H1 (cell line): ENCODE data around the gene TNFSF12. TPM values are rescaled to one million over a fixed set of nuclear protein-coding genes. Genes with fewer than 3 reads are reported as not detected.

Experiments used
- CTCF ChIA-PET: fragments of 300-600 bp; sonication (Branson Sonifier 250); formaldehyde crosslinking; loops from one replicate; lab custom pipeline; 2021; ENCODE audit not compliant: partially characterized antibody; lab: Charles Lee
- POLR2A ChIA-PET: fragments of 300-600 bp; sonication (Branson Sonifier 250); formaldehyde crosslinking; loops from one replicate; lab custom pipeline; 2021; ENCODE audit warnings: inconsistent platforms; ENCODE audit not compliant: partially characterized antibody; lab: Charles Lee
- DNase-seq, 2 experiments: peaks; one replicate each; pipeline versions ENCODE4 v3.0.0 to v3.0.0-alpha.2; 2010 to 2022; ENCODE audit warnings: low spot score in 2 of 2, low read depth in 1 of 2, mixed read lengths in 1 of 2
- FAIRE-seq: peaks from 2 replicates; lab custom pipeline; 2011; peaks lifted over from hg19 to GRCh38; lab: Jason Lieb, UNC
- H2AFZ ChIP-seq: 2 replicates; pipeline ENCODE4 v1.8.1; 2012; ENCODE audit warnings: low read length, inconsistent platforms
- H2AK5ac ChIP-seq: 2 replicates; pipeline ENCODE4 v1.6.1; 2013; ENCODE audit warnings: low read depth, low read length
- H2BK120ac ChIP-seq: replicated peaks from 2 replicates; pipeline ENCODE3; 2013; ENCODE audit warnings: low read depth, low read length, inconsistent platforms
- H2BK12ac ChIP-seq: 2 replicates; pipeline ENCODE4 v1.6.1; 2013; ENCODE audit warnings: low read depth, low read length
- H2BK15ac ChIP-seq: 2 replicates; pipeline ENCODE4 v1.6.1; 2013; ENCODE audit warnings: low read length
- H2BK20ac ChIP-seq: 2 replicates; pipeline ENCODE4 v1.6.1; 2013; ENCODE audit warnings: low read length
- H2BK5ac ChIP-seq: 2 replicates; pipeline ENCODE4 v1.6.1; 2013; ENCODE audit warnings: low read depth, low read length
- H3K14ac ChIP-seq: 2 replicates; pipeline ENCODE4 v1.6.1; 2013; ENCODE audit warnings: inconsistent platforms; ENCODE audit not compliant: insufficient read length
- H3K18ac ChIP-seq: 2 replicates; pipeline ENCODE4 v1.6.1; 2013; ENCODE audit warnings: low read length; ENCODE audit errors: extremely low read depth
- H3K23ac ChIP-seq: 2 replicates; pipeline ENCODE4 v1.6.1; 2013; ENCODE audit warnings: inconsistent platforms; ENCODE audit not compliant: insufficient read length
- H3K23me2 ChIP-seq: 2 replicates; pipeline ENCODE4 v1.6.1; 2013; ENCODE audit warnings: low read depth, low read length
- H3K27ac ChIP-seq: 2 replicates; pipeline ENCODE4 v1.6.1; 2011; ENCODE audit warnings: low read depth, low read length, inconsistent platforms
- H3K27me3 ChIP-seq, 4 experiments: replicated peaks in 1 of 4; 1 replicate in 1 of 4; 2 replicates in 3 of 4; pipeline versions ENCODE4 v1.6.1 to v1.8.1; 2011 to 2013; ENCODE audit warnings: low read length in 3 of 4, mild to moderate bottlenecking in 3 of 4, inconsistent platforms in 2 of 4, mixed read lengths in 2 of 4, moderate library complexity in 1 of 4; ENCODE audit not compliant: control insufficient read depth in 3 of 4, insufficient read depth in 3 of 4; ENCODE audit errors: extremely low read depth in 1 of 4
- H3K36me3 ChIP-seq, 4 experiments: 2 replicates each; pipeline versions ENCODE4 v1.6.1 to v1.8.1; 2011 to 2013; ENCODE audit warnings: mild to moderate bottlenecking in 4 of 4, low read length in 3 of 4, moderate library complexity in 2 of 4, control low read depth in 1 of 4, inconsistent platforms in 1 of 4; ENCODE audit not compliant: insufficient read depth in 4 of 4, control insufficient read depth in 2 of 4
- H3K4ac ChIP-seq: replicated peaks from 2 replicates; pipeline ENCODE3; 2013; ENCODE audit warnings: low read length, low read depth, mixed read lengths, inconsistent platforms; ENCODE audit not compliant: insufficient read length
- H3K4me1 ChIP-seq, 4 experiments: replicated peaks in 1 of 4; 1 replicate in 1 of 4; 2 replicates in 3 of 4; pipeline versions ENCODE4 v1.6.1 to v1.8.1; 2011 to 2013; ENCODE audit warnings: low read length in 3 of 4, inconsistent platforms in 2 of 4, mixed read lengths in 1 of 4; ENCODE audit not compliant: insufficient read depth in 4 of 4, control insufficient read depth in 3 of 4
- H3K4me2 ChIP-seq, 2 experiments: 2 replicates each; pipeline versions ENCODE4 v1.6.1 to v1.8.1; 2011 to 2013; ENCODE audit warnings: low read depth in 2 of 2, low read length in 2 of 2, control low read depth in 1 of 2, inconsistent platforms in 1 of 2, mild to moderate bottlenecking in 1 of 2; ENCODE audit not compliant: insufficient read depth in 1 of 2
- H3K4me3 ChIP-seq, 4 experiments: fragments of 200-600, 300-600 bp in 1 of 4; sonication (generic), shearing (Covaris generic), sonication (Bioruptor Twin) in 1 of 4; 2 replicates each; pipeline versions ENCODE4 v1.5.1 to v1.8.1; 2011 to 2016; ENCODE audit warnings: low read length in 4 of 4, low read depth in 3 of 4, control low read depth in 2 of 4, inconsistent platforms in 2 of 4, mild to moderate bottlenecking in 2 of 4, mixed read lengths in 1 of 4, moderate library complexity in 1 of 4; ENCODE audit not compliant: insufficient read depth in 2 of 4; ENCODE audit errors: extremely low read depth in 1 of 4
- H3K56ac ChIP-seq: replicated peaks from 2 replicates; pipeline ENCODE3; 2013; ENCODE audit warnings: low read depth, mild to moderate bottlenecking, mixed read lengths, low read length, inconsistent platforms; ENCODE audit not compliant: insufficient read length
- H3K79me1 ChIP-seq: 2 replicates; pipeline ENCODE4 v1.6.1; 2013; ENCODE audit warnings: low read depth, low read length, control low read depth
- H3K79me2 ChIP-seq, 2 experiments: 2 replicates each; pipeline versions ENCODE4 v1.6.1 to v1.8.1; 2012 to 2013; ENCODE audit warnings: low read length in 2 of 2, mild to moderate bottlenecking in 2 of 2, inconsistent platforms in 1 of 2; ENCODE audit not compliant: insufficient read depth in 2 of 2, control insufficient read depth in 1 of 2
- H3K9ac ChIP-seq, 4 experiments: replicated peaks in 1 of 4; 1 replicate in 1 of 4; 2 replicates in 3 of 4; pipeline versions ENCODE4 v1.6.1 to v1.8.1; 2011 to 2013; ENCODE audit warnings: low read depth in 3 of 4, low read length in 3 of 4, control low read depth in 2 of 4, mild to moderate bottlenecking in 2 of 4, moderate library complexity in 2 of 4, inconsistent platforms in 1 of 4; ENCODE audit errors: extremely low read depth in 1 of 4
- H3K9me3 ChIP-seq, 2 experiments: 2 replicates each; pipeline versions ENCODE4 v1.6.1 to v1.8.1; 2012 to 2013; ENCODE audit warnings: mild to moderate bottlenecking in 2 of 2, moderate library complexity in 2 of 2, control low read depth in 1 of 2, inconsistent platforms in 1 of 2, low read depth in 1 of 2, low read length in 1 of 2, mixed read lengths in 1 of 2; ENCODE audit not compliant: insufficient read depth in 2 of 2
- H4K20me1 ChIP-seq, 2 experiments: replicated peaks in 1 of 2; 2 replicates each; pipeline versions ENCODE3 to v1.8.1; 2011 to 2013; ENCODE audit warnings: inconsistent platforms in 2 of 2, low read length in 2 of 2, mild to moderate bottlenecking in 1 of 2; ENCODE audit not compliant: insufficient read depth in 2 of 2, control insufficient read depth in 1 of 2
- H4K5ac ChIP-seq: 2 replicates; pipeline ENCODE4 v1.6.1; 2013; ENCODE audit warnings: low read length, low read depth, mixed read lengths, inconsistent platforms; ENCODE audit not compliant: insufficient read length
- H4K8ac ChIP-seq: 2 replicates; pipeline ENCODE4 v1.8.0; 2013; ENCODE audit warnings: mild to moderate bottlenecking, moderate library complexity, low read length, inconsistent platforms; ENCODE audit not compliant: insufficient read depth; ENCODE audit errors: extremely low read depth
- H4K91ac ChIP-seq: replicated peaks from 2 replicates; pipeline ENCODE3; 2013; ENCODE audit warnings: low read length, mixed read lengths, inconsistent platforms; ENCODE audit not compliant: insufficient read length
- BACH1 ChIP-seq: IDR thresholded peaks from 2 replicates; pipeline ENCODE4 v1.6.1; 2012; ENCODE audit warnings: low read length, improper control_type of control experiment
- CTBP2 ChIP-seq: IDR thresholded peaks from 2 replicates; pipeline ENCODE4 v1.7.0; 2011; ENCODE audit warnings: borderline replicate concordance, mild to moderate bottlenecking, moderate library complexity, mixed read lengths, low read length; ENCODE audit not compliant: insufficient read depth, insufficient read length
- KDM4A ChIP-seq: IDR thresholded peaks from one replicate; pipeline ENCODE4 v1.7.1; 2012; ENCODE audit warnings: low read depth, mild to moderate bottlenecking, moderate library complexity, low read length, inconsistent platforms; ENCODE audit not compliant: severe bottlenecking
- SP1 ChIP-seq: IDR thresholded peaks from 2 replicates; pipeline ENCODE4 v1.6.1; 2011; ENCODE audit warnings: low read depth, low read length
- SP4 ChIP-seq: IDR thresholded peaks from 2 replicates; pipeline ENCODE4 v1.6.1; 2012; ENCODE audit warnings: low read length, inconsistent platforms
- WGBS, 2 experiments: shearing (Covaris generic) in 1 of 2; methylation state at CpG; one replicate each; pipeline versions ENCODE4 v1.1.6 to v1.1.7; 2013 to 2015; ENCODE audit warnings: low lambda C conversion rate in 2 of 2, mixed read lengths in 2 of 2, inconsistent platforms in 1 of 2, low coverage in 1 of 2, missing lambda C conversion rate in 1 of 2; ENCODE audit not compliant: insufficient replicate concordance in 2 of 2, insufficient coverage in 1 of 2, insufficient read length in 1 of 2; ENCODE audit errors: extremely low coverage in 1 of 2, missing lambda C conversion rate in 1 of 2; 5-methylcytosine and 5-hydroxymethylcytosine counted together
- long read RNA-seq, 2 experiments: library from RNA in 1 of 2; library from capped mRNA in 1 of 2; stranded (forward); transcript quantifications; one replicate each; pipeline ENCODE4 v2.0.0, GENCODE V29; 2021; ENCODE audit warnings: inconsistent platforms in 1 of 2
- polyA minus RNA-seq, 3 experiments: library from RNA; depleted of rRNA, polyadenylated mRNA; stranded (reverse); fragments of >200 nt; gene quantifications; 1 replicate in 2 of 3; 2 replicates in 1 of 3; pipeline ENCODE4 v1.2.3, GENCODE V29; 2011
- polyA plus RNA-seq, 7 experiments: library from polyadenylated mRNA; depleted of rRNA in 3 of 7; stranded (reverse) in 5 of 7; unstranded in 2 of 7; fragments of >200 nt in 5 of 7; fragments of 200-250 nt in 2 of 7; gene quantifications; 1 replicate in 5 of 7; 2 replicates in 1 of 7; 4 replicates in 1 of 7; pipeline versions ENCODE4 v1.2.1 to v1.2.3, GENCODE V29; 2011 to 2013; ENCODE audit warnings: missing spikeins in 2 of 7, mixed read lengths in 2 of 7
- total RNA-seq: library from RNA; stranded (reverse); fragmentation: NEBNext Ultra II Directional; extraction: Animal tissue kit (Norgen Biotek cat#: 25700); gene quantifications from 2 replicates; pipeline ENCODE4 v1.2.1, GENCODE V29; 2021

TNFSF12 gene, protein sequence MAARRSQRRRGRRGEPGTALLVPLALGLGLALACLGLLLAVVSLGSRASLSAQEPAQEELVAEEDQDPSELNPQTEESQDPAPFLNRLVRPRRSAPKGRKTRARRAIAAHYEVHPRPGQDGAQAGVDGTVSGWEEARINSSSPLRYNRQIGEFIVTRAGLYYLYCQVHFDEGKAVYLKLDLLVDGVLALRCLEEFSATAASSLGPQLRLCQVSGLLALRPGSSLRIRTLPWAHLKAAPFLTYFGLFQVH
- 5.5 and 7.2 TPM in 2 replicates for total RNA-seq
- polyA plus RNA-seq (2011; rRNA removed): 9.6 and 15.8 TPM in 2 replicates
- 9.6 TPM for polyA plus RNA-seq (2011; cell fraction: cytosol; rRNA removed)
- 7.6 TPM for polyA plus RNA-seq (2011; cell fraction: nucleus; rRNA removed)
- 4.4 to 8.2 TPM (median 6.9 TPM) in 4 replicates for polyA plus RNA-seq (2012, experiment 1 of 2)
- 7.5 TPM for polyA plus RNA-seq (2012, experiment 2 of 2)
- polyA plus RNA-seq (2013, experiment 1 of 2): 7.2 TPM
- 8.3 TPM for polyA plus RNA-seq (2013, experiment 2 of 2)
- polyA minus RNA-seq (2011; rRNA and poly(A)+ RNA removed): 0.56 and 2.6 TPM in 2 replicates
- 0.95 TPM for polyA minus RNA-seq (2011; cell fraction: cytosol; rRNA and poly(A)+ RNA removed)
- 0.60 TPM for polyA minus RNA-seq (2011; cell fraction: nucleus; rRNA and poly(A)+ RNA removed)
- long read RNA-seq, experiment 1, partial matches to known transcripts: 1 of 5 reads
- long read RNA-seq, experiment 1, other reads (novel, unspliced or antisense): 2 of 5 reads
- long read RNA-seq, experiment 2: 0 reads

DNA sequence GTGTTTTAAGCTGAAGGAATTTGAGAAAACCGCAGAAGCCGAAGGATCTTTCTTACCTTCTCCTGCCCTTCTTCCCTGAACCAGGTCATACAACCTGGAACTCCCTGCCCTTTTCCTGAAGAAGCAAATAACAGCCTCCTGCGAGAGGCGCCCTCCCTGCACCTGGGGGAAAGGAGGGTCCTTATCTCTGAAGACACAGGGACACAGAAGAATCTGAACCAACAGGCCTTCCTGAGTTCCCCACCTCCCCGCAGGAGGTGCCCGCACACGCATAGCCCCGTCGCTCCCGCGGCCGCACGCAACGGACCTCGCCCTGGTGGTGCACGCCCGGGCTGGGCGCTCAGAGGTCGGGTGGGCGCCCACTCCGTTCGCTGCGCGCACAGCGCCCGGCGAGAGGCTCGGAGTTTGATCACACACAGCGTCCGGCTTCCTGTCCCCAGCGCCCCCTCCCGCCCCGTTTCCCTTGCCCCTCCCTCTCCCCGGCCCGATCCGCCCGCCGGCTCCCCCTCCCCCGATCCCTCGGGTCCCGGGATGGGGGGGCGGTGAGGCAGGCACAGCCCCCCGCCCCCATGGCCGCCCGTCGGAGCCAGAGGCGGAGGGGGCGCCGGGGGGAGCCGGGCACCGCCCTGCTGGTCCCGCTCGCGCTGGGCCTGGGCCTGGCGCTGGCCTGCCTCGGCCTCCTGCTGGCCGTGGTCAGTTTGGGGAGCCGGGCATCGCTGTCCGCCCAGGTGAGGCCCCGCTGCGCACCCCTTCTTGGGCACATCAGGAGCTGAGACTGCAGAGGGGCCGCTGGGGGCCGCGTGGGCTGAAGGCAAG, at the start of gene TNFSF12:
TSS of gene TNFSF12 (plus strand) at position 474 of the 816 bp plus-strand sequence. CDS start at position 570, 96 bp downstream.
- H3K27me3 ChIP-seq: peaks cover 0 to 5% (median 3%) of the 10 kb centered on the region in 4 experiments; a peak in 4 of 7 replicates
- peaks cover 0 to 4% (median 3%) of the 10 kb centered on the region in 4 experiments; a peak in 2 of 7 replicates for H3K4me1 ChIP-seq
- H3K79me2 ChIP-seq: no peaks in the 10 kb centered on the region
- H2BK5ac ChIP-seq: peak within 1 kb of the TSS; percentile 78; the same call in 1 of the 2 replicates
- peak within 1 kb of the TSS; percentile 56 to 77 (median 70) for H3K4me3 ChIP-seq
- DNase-seq (peak in 1 of 2 experiments; percentile 73), FAIRE-seq (peak; percentile 71)
- no peak within 1 kb of the TSS for H2BK120ac ChIP-seq
- H2AK5ac ChIP-seq: peak within 1 kb of the TSS; percentile 25; the same call in 1 of the 2 replicates
- peak within 1 kb of the TSS; percentile 93 for H4K91ac ChIP-seq
- no peak within 1 kb of the TSS for H3K23ac ChIP-seq
- H2BK15ac ChIP-seq: peak within 1 kb of the TSS; percentile 98; the same call in 1 of the 2 replicates
- H3K23me2 ChIP-seq: peaks cover 6% of the 10 kb centered on the region; the same call in 1 of the 2 replicates
- POLR2A ChIA-PET: interaction anchor here (0.8 to 37.5 kb wide), 10 partner anchors 9 to 64 kb away, joined by 3 to 1144 read pairs (median 4); partner anchors contain the start of genes CD68, MPDU1, POLR2A and SOX15
- H3K4ac ChIP-seq: peak within 1 kb of the TSS; percentile 91
- H3K79me1 ChIP-seq: no peaks in the 10 kb centered on the region
- peak within 1 kb of the TSS; percentile 70 to 89 for H3K4me2 ChIP-seq
- H3K36me3 ChIP-seq: no peaks in the 10 kb centered on the region
- peak within 1 kb of the TSS; percentile 95; the same call in 1 of the 2 replicates for H2BK12ac ChIP-seq
- H3K9me3 ChIP-seq: no peaks in the 10 kb centered on the region
- peak within 1 kb of the TSS; percentile 15 for H4K5ac ChIP-seq
- CTCF ChIA-PET: interaction anchor here (0.6 to 3.9 kb wide), 5 partner anchors 12 to 59 kb away, joined by 3 to 27 read pairs (median 3); partner anchors contain the start of gene SENP3
- peaks cover 0 to 7% of the 10 kb centered on the region in 2 experiments for H4K20me1 ChIP-seq
- no peak within 1 kb of the TSS for H2BK20ac ChIP-seq
- H2AFZ ChIP-seq: peak within 1 kb of the TSS; percentile 86
- H4K8ac ChIP-seq: peak within 1 kb of the TSS; percentile 89; the same call in 1 of the 2 replicates
- peak within 1 kb of the TSS in 2 of 4 experiments; percentile 25 to 32; a peak in 3 of 7 replicates for H3K9ac ChIP-seq
- H3K56ac ChIP-seq: no peak within 1 kb of the TSS
- H3K27ac ChIP-seq: no peak within 1 kb of the TSS
- H3K18ac ChIP-seq: peak within 1 kb of the TSS; percentile 60; the same call in 1 of the 2 replicates
- no peak within 1 kb of the TSS for H3K14ac ChIP-seq
- 3% methylated on average over 37 of the region's 65 CpGs; no CpG with 5 or more reads in 1 of the 2 experiments for WGBS, 2 experiments
- TF ChIP-seq BACH1 (0 out of 2 replicates have a peak, but pooled peaks have one; percentile 13), CTBP2 (peak; percentile 10), SP1 (no peak), SP4 (no peak), KDM4A (peak; percentile 92)
